AG04450 (cell line): ENCODE results near the gene LONRF2. TPM values are rescaled to one million over a fixed set of nuclear protein-coding genes. Genes with fewer than 3 reads are reported as not detected.

Experiments used
- CTCF ChIA-PET: fragments of 300-600, 350-600 bp; formaldehyde crosslinking; extraction: SDS; loops from one replicate; lab custom pipeline; 2022; ENCODE audit warnings: antibody characterized with exemption, inconsistent platforms; lab: Charles Lee
- POLR2A ChIA-PET: fragments of 350-600 bp; formaldehyde crosslinking; extraction: SDS; loops from one replicate; lab custom pipeline; 2021; ENCODE audit warnings: antibody characterized with exemption, inconsistent platforms; lab: Yijun Ruan, JAX
- DNase-seq: peaks from one replicate; pipeline ENCODE4 v3.0.0-alpha.2; 2011; ENCODE audit warnings: low read depth, low spot score
- H3K27ac ChIP-seq: one replicate; pipeline ENCODE4 v1.5.1; 2012; ENCODE audit warnings: low read depth, low read length, control low read depth
- H3K27me3 ChIP-seq: one replicate; pipeline ENCODE4 v1.6.0; 2012; ENCODE audit warnings: low read length; ENCODE audit not compliant: control insufficient read depth, insufficient read depth
- H3K4me3 ChIP-seq: 2 replicates; pipeline ENCODE4 v1.5.1; 2011; ENCODE audit warnings: mild to moderate bottlenecking, low read depth, low read length, control low read depth
- H3K9me3 ChIP-seq: 2 replicates; pipeline ENCODE4 v1.5.1; 2012; ENCODE audit warnings: low read length; ENCODE audit not compliant: control insufficient read depth, insufficient read depth
- polyA plus RNA-seq: library from polyadenylated mRNA; depleted of rRNA; stranded (reverse); fragments of >200 nt; gene quantifications from 2 replicates; pipeline ENCODE4 v1.2.3, GENCODE V29; 2011
- TF ChIP-seq, protein P1 (sequence below): IDR thresholded peaks from 2 replicates; pipeline ENCODE4 v1.5.1; 2011; ENCODE audit warnings: low read depth, low read length, control low read depth, inconsistent platforms

The LONRF2 gene
- polyA plus RNA-seq, 1 experiment, result 0.98 TPM

DNA sequence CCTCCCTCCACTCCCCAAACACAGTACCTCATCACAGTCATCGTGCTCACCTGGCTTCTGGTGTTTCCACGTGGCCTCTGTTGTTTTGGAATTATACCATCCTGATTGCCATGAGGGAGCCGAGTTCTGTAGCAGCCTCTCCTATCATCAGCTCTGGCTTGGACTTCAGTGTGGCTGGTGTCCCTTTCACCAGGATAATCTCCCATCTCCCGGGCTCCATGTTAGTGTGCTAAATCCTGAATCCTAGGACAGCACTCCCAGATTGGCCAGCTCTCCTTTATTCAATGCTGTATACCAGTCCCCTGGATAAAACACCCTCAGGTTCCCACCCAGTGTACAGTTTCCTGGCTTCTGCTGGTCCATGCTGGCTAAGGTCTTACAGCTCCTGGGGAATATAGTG, 53.3 kb downstream of the LONRF2 start:
- DNase-seq, result no peak
- TF ChIP-seq, protein P1, sequence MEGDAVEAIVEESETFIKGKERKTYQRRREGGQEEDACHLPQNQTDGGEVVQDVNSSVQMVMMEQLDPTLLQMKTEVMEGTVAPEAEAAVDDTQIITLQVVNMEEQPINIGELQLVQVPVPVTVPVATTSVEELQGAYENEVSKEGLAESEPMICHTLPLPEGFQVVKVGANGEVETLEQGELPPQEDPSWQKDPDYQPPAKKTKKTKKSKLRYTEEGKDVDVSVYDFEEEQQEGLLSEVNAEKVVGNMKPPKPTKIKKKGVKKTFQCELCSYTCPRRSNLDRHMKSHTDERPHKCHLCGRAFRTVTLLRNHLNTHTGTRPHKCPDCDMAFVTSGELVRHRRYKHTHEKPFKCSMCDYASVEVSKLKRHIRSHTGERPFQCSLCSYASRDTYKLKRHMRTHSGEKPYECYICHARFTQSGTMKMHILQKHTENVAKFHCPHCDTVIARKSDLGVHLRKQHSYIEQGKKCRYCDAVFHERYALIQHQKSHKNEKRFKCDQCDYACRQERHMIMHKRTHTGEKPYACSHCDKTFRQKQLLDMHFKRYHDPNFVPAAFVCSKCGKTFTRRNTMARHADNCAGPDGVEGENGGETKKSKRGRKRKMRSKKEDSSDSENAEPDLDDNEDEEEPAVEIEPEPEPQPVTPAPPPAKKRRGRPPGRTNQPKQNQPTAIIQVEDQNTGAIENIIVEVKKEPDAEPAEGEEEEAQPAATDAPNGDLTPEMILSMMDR, result no peak
- H3K27ac ChIP-seq, result no peak overlapping the region
- H3K9me3 ChIP-seq, result peaks cover 7% of the 10 kb centered on the region
- H3K4me3 ChIP-seq, result no peak overlapping the region
- CTCF ChIA-PET, result interaction anchor here (0.9 to 1.7 kb wide), 3 partner anchors 8 to 112 kb away, joined by 5 to 11 read pairs (median 9); no protein-coding TSS in a partner anchor
- POLR2A ChIA-PET, result no interaction called here
- H3K27me3 ChIP-seq, result no peaks in the 10 kb centered on the region

DNA sequence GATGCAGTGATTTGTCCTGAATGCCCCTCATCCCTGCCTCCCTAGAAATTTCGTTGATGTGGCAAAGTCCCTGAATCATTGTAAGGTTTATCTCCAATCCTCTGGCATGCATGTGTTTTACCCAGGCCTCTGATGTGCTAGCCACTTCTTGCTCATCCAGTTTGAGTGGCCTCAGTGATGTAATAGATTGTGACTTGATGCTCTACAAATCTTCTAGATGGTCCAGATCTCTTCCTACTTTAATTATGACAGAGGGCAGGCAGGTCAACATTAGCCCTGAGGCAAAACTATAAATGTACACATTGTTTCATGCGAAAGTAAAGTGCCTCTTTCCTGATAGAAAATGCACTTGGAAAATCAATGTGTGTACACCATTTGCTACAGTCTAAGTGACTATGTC, 54.5 kb downstream of the LONRF2 start:
- TF ChIP-seq, protein P1, result no peak
- Histone ChIP-seq H3K27me3 (no peaks in the 10 kb centered on the region), H3K4me3 (no peak overlapping the region), H3K9me3 (peaks cover 7% of the 10 kb centered on the region), H3K27ac (no peak overlapping the region)
- CTCF ChIA-PET, result interaction anchor here (1.3 to 2.6 kb wide), 2 partner anchors 113 to 114 kb away, joined by 5 to 22 read pairs; no protein-coding TSS in a partner anchor
- POLR2A ChIA-PET, result no interaction called here
- no peak for DNase-seq

DNA sequence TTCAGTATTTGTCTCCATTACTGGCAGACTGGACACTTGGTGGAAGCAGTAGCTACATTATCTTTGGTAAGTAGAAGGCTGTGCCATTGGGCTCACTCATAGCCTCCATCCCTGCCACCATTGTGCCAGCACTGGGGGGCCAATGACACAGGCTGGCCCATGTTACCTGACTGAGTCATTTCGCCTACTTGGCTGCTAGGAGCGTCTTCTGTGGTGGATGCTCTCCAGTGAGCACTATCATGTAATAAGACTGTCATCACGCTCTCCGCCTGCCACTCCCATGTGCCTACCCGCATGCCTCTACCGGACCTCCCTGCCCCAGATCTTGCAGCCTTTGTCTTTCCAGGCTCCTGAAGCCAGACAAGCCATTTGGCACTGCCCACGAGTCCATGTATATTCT, 56.2 kb downstream of the LONRF2 start:
- POLR2A ChIA-PET, result no interaction called here

DNA sequence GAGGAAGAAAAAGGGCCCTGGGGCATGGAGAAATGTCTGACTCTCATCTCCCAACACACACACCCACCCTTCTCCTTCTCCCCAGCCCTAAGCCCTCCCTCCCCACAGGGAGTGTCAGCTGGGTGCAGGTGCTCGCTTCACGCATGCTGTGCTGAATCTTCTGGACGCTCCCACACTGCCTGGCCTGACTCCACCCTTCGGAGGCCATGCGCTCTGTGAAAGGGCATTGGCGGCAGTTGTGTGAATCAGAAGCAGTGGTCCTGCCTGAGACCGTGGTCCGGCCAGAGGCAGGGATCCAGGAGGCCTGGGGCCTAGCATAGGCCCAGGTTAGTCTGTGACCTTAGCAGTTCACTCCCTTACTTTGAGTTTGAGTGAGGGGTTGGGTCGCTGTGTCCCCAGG, 57.1 kb downstream of the LONRF2 start:
- ChIA-PET CTCF (interaction anchor here (2.6 kb wide), 1 partner anchor 116 kb away, joined by 22 read pairs; no protein-coding TSS in a partner anchor), POLR2A (no interaction called here)
- H3K4me3 ChIP-seq, result no peak overlapping the region
- H3K9me3 ChIP-seq, result no peaks in the 10 kb centered on the region
- H3K27ac ChIP-seq, result no peak overlapping the region
- TF ChIP-seq, protein P1, result no peak
- no peaks in the 10 kb centered on the region for H3K27me3 ChIP-seq
- DNase-seq, result no peak

More for the DNA sequence above, 56.2 kb downstream of the LONRF2 start:
- no peak overlapping the region for H3K4me3 ChIP-seq
- TF ChIP-seq, protein P1, result no peak
- peaks cover 6% of the 10 kb centered on the region for H3K9me3 ChIP-seq
- H3K27ac ChIP-seq, result no peak overlapping the region
- DNase-seq, result no peak
- H3K27me3 ChIP-seq, result no peaks in the 10 kb centered on the region
- CTCF ChIA-PET, result interaction anchor here (0.6 to 2.6 kb wide), 2 partner anchors 115 to 159 kb away, joined by 4 to 22 read pairs; no protein-coding TSS in a partner anchor

DNA sequence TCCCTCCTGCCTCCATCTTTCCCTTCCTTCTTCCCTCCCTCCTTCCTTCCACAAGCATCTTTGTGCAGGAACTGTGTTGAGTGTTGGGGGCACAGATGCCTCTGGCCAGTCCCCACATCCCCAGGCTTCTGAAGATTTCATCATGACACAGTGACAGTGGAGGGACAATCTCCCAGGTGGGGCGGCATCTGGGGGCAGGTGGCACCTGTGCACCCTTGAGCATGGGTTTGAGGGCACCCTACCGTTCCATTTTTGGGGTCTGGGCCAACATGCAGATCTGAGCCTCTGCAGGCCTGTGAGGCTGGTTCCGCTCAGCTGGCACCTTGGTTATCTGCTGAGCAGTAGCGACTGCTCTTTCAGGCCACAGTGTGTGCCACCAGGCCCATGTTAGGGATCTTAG, 57.6 kb downstream of the LONRF2 start:
- Histone ChIP-seq H3K27me3 (no peaks in the 10 kb centered on the region), H3K4me3 (no peak overlapping the region), H3K9me3 (no peaks in the 10 kb centered on the region), H3K27ac (no peak overlapping the region)
- ChIA-PET CTCF (interaction anchor here (5.2 to 5.8 kb wide), 2 partner anchors 9 to 118 kb away, joined by 77 to 474 read pairs; no protein-coding TSS in a partner anchor), POLR2A (no interaction called here)
- DNase-seq, result no peak
- TF ChIP-seq, protein P1, result no peak
